Neural cell (in vitro differentiated cells): ENCODE results near the gene DNMT3L. TPM values are rescaled to one million over a fixed set of nuclear protein-coding genes. Genes with fewer than 3 reads are reported as not detected.

Experiments used
- H2AFZ ChIP-seq: fragments of 200-600, 300-800 bp; sonication (generic), shearing (Covaris generic); 2 replicates; pipeline ENCODE4 v1.6.0; 2014; ENCODE audit warnings: low read depth, mild to moderate bottlenecking, antibody characterized with exemption, low read length, moderate library complexity
- H3F3A ChIP-seq: fragments of 200-600 bp; shearing (Covaris generic); 2 replicates; pipeline ENCODE4 v1.6.1; 2016; ENCODE audit warnings: mild to moderate bottlenecking, moderate library complexity, mixed read lengths, antibody characterized with exemption, low read length; ENCODE audit not compliant: insufficient read depth, poor library complexity, severe bottlenecking
- H3K27ac ChIP-seq: fragments of 200-600, 300-800 bp; sonication (generic), shearing (Covaris generic); 2 replicates; pipeline ENCODE4 v1.5.1; 2014; ENCODE audit warnings: mild to moderate bottlenecking, low read length, moderate library complexity
- H3K27me3 ChIP-seq: fragments of 300-800, 200-600 bp; sonication (generic), shearing (Covaris generic); 2 replicates; pipeline ENCODE4 v1.6.0; 2014; ENCODE audit warnings: mild to moderate bottlenecking, low read depth, low read length, moderate library complexity; ENCODE audit not compliant: insufficient read depth
- H3K36me3 ChIP-seq: fragments of 300-800, 200-600 bp; sonication (generic), shearing (Covaris generic); 2 replicates; pipeline ENCODE4 v1.5.1; 2014; ENCODE audit warnings: mild to moderate bottlenecking, antibody characterized with exemption, low read length, moderate library complexity; ENCODE audit not compliant: insufficient read depth
- H3K4me2 ChIP-seq: fragments of 300-800, 200-600 bp; sonication (generic), shearing (Covaris generic); 2 replicates; pipeline ENCODE4 v1.6.0; 2014; ENCODE audit warnings: mild to moderate bottlenecking, low read length
- H3K4me3 ChIP-seq: fragments of 300-800, 200-600 bp; sonication (generic), shearing (Covaris generic); 2 replicates; pipeline ENCODE4 v1.5.1; 2014; ENCODE audit warnings: mild to moderate bottlenecking, low read length, moderate library complexity
- H3K79me2 ChIP-seq: fragments of 200-600 bp; shearing (Covaris generic); replicated peaks from 2 replicates; pipeline ENCODE4 v1.6.0; 2014; ENCODE audit warnings: mild to moderate bottlenecking, low read length, moderate library complexity; ENCODE audit not compliant: insufficient read depth
- H3K9ac ChIP-seq: fragments of 300-800, 200-600 bp; sonication (generic), shearing (Covaris generic); 2 replicates; pipeline ENCODE4 v1.6.1; 2016; ENCODE audit warnings: mild to moderate bottlenecking, low read length, mixed read lengths
- H3K9me2 ChIP-seq: fragments of 200-600 bp; shearing (Covaris generic); 2 replicates; pipeline ENCODE4 v1.6.1; 2016; ENCODE audit warnings: mild to moderate bottlenecking, low read length, mixed read lengths; ENCODE audit not compliant: insufficient read depth
- H3K9me3 ChIP-seq: fragments of 200-600, 300-800 bp; sonication (generic), shearing (Covaris generic); 2 replicates; pipeline ENCODE4 v1.6.1; 2016; ENCODE audit warnings: mild to moderate bottlenecking, mixed run types, low read length, moderate library complexity, mixed read lengths
- H4K20me1 ChIP-seq: fragments of 200-600 bp; shearing (Covaris generic); 2 replicates; pipeline ENCODE4 v1.6.1; 2016; ENCODE audit warnings: mild to moderate bottlenecking, mixed run types; ENCODE audit not compliant: insufficient read depth
- CTCF ChIP-seq: fragments of 450-650 bp; IDR thresholded peaks from 2 replicates; pipeline ENCODE4 v1.5.1; 2014; ENCODE audit warnings: antibody characterized with exemption, mild to moderate bottlenecking, moderate library complexity; ENCODE audit not compliant: poor library complexity, severe bottlenecking
- EP300 ChIP-seq: fragments of 450-650 bp; conservative IDR thresholded peaks from 2 replicates; pipeline ENCODE4 v1.6.1; 2014; ENCODE audit warnings: antibody characterized with exemption, mild to moderate bottlenecking, moderate library complexity; ENCODE audit not compliant: poor library complexity, severe bottlenecking
- EZH2 ChIP-seq: fragments of 200-600, 300-800 bp; shearing (Covaris generic), sonication (generic); IDR thresholded peaks from 2 replicates; pipeline ENCODE4 v1.6.1; 2014; ENCODE audit warnings: antibody characterized with exemption, low read length, borderline replicate concordance, mild to moderate bottlenecking; ENCODE audit not compliant: insufficient read depth, poor library complexity, severe bottlenecking
- MXI1 ChIP-seq: fragments of 450-650 bp; conservative IDR thresholded peaks from 2 replicates; pipeline ENCODE4 v1.6.1; 2014; ENCODE audit warnings: antibody characterized with exemption, mild to moderate bottlenecking; ENCODE audit not compliant: poor library complexity, severe bottlenecking
- POLR2AphosphoS5 ChIP-seq: IDR thresholded peaks from 2 replicates; pipeline ENCODE4 v1.6.1; 2012
- RAD21 ChIP-seq: fragments of 450-650 bp; conservative IDR thresholded peaks from 2 replicates; pipeline ENCODE4 v1.6.1; 2014; ENCODE audit warnings: antibody characterized with exemption, mild to moderate bottlenecking, moderate library complexity
- REST ChIP-seq: IDR thresholded peaks from 2 replicates; pipeline ENCODE4 v1.6.1; 2012; ENCODE audit warnings: borderline replicate concordance
- SMC3 ChIP-seq: fragments of 450-650 bp; conservative IDR thresholded peaks from 2 replicates; pipeline ENCODE4 v1.6.1; 2014; ENCODE audit warnings: antibody characterized with exemption, mild to moderate bottlenecking, moderate library complexity; ENCODE audit not compliant: poor library complexity
- TAF1 ChIP-seq: IDR thresholded peaks from 2 replicates; pipeline ENCODE4 v1.6.1; 2012; ENCODE audit warnings: low read depth
- polyA plus RNA-seq: library from polyadenylated mRNA; depleted of rRNA; stranded (reverse); fragments of >200 nt; gene quantifications from 2 replicates; pipeline ENCODE4 v1.2.3, GENCODE V29; 2014

Gene DNMT3L
- polyA plus RNA-seq, 1 donor from 2014 or later = not detected

- no peak overlapping the region for H3K27ac ChIP-seq
- no peak overlapping the region for H3K4me3 ChIP-seq
- H3K27me3 ChIP-seq = no peaks in the 10 kb centered on the region
- TF ChIP-seq CTCF = no peak
- no peak for TF ChIP-seq EZH2
- TF ChIP-seq EP300 = no peak
- no peak for TF ChIP-seq POLR2AphosphoS5
- no peak for TF ChIP-seq MXI1
- no peak for TF ChIP-seq RAD21
- TF ChIP-seq REST = no peak
- TF ChIP-seq TAF1 = no peak
- TF ChIP-seq SMC3 = no peak
- H2AFZ ChIP-seq = no peak overlapping the region
- no peaks in the 10 kb centered on the region for H3K36me3 ChIP-seq
- H3K9me2 ChIP-seq = no peaks in the 10 kb centered on the region
- H3K9ac ChIP-seq = no peak overlapping the region
- H3F3A ChIP-seq = no peaks in the 10 kb centered on the region
- no peaks in the 10 kb centered on the region for H4K20me1 ChIP-seq
- no peaks in the 10 kb centered on the region for H3K9me3 ChIP-seq
- no peaks in the 10 kb centered on the region for H3K79me2 ChIP-seq
- no peak overlapping the region for H3K4me2 ChIP-seq
These were observed 2.1 kb upstream of the DNMT3L start for GRCh38 chr21:44263768-44264167.

GRCh38 chr21:44263221-44263760, 1.6 kb upstream of the DNMT3L start:
- Histone ChIP-seq H3K27ac (no peak overlapping the region), H2AFZ (no peak overlapping the region)

More at GRCh38 chr21:44263221-44263760, 1.6 kb upstream of the DNMT3L start:
- H3K27me3 ChIP-seq = no peaks in the 10 kb centered on the region
- H3K9me3 ChIP-seq = no peaks in the 10 kb centered on the region
- H3K4me2 ChIP-seq = no peak overlapping the region
- TF ChIP-seq MXI1 (no peak), SMC3 (no peak), EZH2 (no peak), POLR2AphosphoS5 (no peak)
- no peaks in the 10 kb centered on the region for H3K36me3 ChIP-seq
- H3F3A ChIP-seq = no peaks in the 10 kb centered on the region
- no peaks in the 10 kb centered on the region for H3K79me2 ChIP-seq
- H4K20me1 ChIP-seq = no peaks in the 10 kb centered on the region
- no peak overlapping the region for H3K4me3 ChIP-seq
- no peaks in the 10 kb centered on the region for H3K9me2 ChIP-seq
- H3K9ac ChIP-seq = no peak overlapping the region
